ENCODE measurements around the gene ASXL1.

DNA sequence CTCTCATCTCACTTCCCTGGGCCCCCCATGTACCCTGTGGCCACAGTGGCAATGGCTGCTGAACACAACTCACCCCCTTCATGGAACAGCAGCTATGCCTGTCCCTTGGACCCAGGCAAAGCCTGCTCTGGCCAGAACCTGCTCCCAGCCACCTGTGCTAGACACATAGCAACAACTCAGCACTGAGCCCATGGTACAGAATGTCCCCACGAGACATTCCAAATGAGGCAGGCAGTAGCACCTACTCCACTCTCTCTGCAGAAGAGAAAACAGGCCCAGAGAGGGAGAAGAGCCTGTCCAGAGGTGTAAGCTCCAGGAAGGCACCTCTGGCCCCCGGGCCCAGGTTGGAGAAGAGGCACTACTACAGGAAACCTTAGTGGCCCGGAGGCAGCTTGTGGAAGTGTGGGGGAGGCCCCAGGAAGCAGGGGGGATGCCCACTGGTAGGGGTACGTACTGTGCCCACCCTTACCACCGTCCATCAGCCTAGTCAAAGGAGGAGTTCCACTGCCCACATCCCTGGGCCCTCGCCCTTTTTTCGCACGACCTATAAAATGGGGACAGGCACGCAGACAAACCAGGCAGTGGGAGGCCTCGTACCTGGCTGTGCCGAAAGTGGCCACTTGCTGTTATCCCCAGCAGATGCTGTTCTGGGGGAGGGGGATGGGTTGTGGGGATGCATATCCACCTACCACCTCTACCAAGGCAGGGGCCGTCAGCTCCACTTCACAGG lies 97.2 kb downstream of the ASXL1 start:
- TF ChIP-seq, protein P1, sequence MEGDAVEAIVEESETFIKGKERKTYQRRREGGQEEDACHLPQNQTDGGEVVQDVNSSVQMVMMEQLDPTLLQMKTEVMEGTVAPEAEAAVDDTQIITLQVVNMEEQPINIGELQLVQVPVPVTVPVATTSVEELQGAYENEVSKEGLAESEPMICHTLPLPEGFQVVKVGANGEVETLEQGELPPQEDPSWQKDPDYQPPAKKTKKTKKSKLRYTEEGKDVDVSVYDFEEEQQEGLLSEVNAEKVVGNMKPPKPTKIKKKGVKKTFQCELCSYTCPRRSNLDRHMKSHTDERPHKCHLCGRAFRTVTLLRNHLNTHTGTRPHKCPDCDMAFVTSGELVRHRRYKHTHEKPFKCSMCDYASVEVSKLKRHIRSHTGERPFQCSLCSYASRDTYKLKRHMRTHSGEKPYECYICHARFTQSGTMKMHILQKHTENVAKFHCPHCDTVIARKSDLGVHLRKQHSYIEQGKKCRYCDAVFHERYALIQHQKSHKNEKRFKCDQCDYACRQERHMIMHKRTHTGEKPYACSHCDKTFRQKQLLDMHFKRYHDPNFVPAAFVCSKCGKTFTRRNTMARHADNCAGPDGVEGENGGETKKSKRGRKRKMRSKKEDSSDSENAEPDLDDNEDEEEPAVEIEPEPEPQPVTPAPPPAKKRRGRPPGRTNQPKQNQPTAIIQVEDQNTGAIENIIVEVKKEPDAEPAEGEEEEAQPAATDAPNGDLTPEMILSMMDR (IDR thresholded peaks at IDR 0.05) = no peak
- TF ChIP-seq NR2C2 (CRISPR knock-in tag; IDR thresholded peaks at IDR 0.05) (no peak), NFYB (CRISPR knock-in tag; conservative IDR thresholded peaks at IDR 0.05; ENCODE audit: low read depth) (no peak), ZNF232 (CRISPR knock-in tag; IDR thresholded peaks at IDR 0.05) (no peak), ZNF121 (CRISPR knock-in tag; IDR thresholded peaks at IDR 0.05) (no peak), TP53 (CRISPR knock-in tag; IDR thresholded peaks at IDR 0.05) (no peak), SP1 (CRISPR knock-in tag; conservative IDR thresholded peaks at IDR 0.05) (no peak), CREB1 (CRISPR knock-in tag; IDR thresholded peaks at IDR 0.05) (no peak), EMX1 (CRISPR knock-in tag; IDR thresholded peaks at IDR 0.05) (no peak), GTF2I (CRISPR knock-in tag; conservative IDR thresholded peaks at IDR 0.05) (no peak)
- TF ChIP-seq, protein P2, sequence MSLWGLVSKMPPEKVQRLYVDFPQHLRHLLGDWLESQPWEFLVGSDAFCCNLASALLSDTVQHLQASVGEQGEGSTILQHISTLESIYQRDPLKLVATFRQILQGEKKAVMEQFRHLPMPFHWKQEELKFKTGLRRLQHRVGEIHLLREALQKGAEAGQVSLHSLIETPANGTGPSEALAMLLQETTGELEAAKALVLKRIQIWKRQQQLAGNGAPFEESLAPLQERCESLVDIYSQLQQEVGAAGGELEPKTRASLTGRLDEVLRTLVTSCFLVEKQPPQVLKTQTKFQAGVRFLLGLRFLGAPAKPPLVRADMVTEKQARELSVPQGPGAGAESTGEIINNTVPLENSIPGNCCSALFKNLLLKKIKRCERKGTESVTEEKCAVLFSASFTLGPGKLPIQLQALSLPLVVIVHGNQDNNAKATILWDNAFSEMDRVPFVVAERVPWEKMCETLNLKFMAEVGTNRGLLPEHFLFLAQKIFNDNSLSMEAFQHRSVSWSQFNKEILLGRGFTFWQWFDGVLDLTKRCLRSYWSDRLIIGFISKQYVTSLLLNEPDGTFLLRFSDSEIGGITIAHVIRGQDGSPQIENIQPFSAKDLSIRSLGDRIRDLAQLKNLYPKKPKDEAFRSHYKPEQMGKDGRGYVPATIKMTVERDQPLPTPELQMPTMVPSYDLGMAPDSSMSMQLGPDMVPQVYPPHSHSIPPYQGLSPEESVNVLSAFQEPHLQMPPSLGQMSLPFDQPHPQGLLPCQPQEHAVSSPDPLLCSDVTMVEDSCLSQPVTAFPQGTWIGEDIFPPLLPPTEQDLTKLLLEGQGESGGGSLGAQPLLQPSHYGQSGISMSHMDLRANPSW (CRISPR knock-in tag; conservative IDR thresholded peaks at IDR 0.05; ENCODE audit: low read depth) = no peak
- TF ChIP-seq, protein P3, sequence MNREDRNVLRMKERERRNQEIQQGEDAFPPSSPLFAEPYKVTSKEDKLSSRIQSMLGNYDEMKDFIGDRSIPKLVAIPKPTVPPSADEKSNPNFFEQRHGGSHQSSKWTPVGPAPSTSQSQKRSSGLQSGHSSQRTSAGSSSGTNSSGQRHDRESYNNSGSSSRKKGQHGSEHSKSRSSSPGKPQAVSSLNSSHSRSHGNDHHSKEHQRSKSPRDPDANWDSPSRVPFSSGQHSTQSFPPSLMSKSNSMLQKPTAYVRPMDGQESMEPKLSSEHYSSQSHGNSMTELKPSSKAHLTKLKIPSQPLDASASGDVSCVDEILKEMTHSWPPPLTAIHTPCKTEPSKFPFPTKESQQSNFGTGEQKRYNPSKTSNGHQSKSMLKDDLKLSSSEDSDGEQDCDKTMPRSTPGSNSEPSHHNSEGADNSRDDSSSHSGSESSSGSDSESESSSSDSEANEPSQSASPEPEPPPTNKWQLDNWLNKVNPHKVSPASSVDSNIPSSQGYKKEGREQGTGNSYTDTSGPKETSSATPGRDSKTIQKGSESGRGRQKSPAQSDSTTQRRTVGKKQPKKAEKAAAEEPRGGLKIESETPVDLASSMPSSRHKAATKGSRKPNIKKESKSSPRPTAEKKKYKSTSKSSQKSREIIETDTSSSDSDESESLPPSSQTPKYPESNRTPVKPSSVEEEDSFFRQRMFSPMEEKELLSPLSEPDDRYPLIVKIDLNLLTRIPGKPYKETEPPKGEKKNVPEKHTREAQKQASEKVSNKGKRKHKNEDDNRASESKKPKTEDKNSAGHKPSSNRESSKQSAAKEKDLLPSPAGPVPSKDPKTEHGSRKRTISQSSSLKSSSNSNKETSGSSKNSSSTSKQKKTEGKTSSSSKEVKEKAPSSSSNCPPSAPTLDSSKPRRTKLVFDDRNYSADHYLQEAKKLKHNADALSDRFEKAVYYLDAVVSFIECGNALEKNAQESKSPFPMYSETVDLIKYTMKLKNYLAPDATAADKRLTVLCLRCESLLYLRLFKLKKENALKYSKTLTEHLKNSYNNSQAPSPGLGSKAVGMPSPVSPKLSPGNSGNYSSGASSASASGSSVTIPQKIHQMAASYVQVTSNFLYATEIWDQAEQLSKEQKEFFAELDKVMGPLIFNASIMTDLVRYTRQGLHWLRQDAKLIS (CRISPR knock-in tag; IDR thresholded peaks at IDR 0.05; ENCODE audit: borderline replicate concordance) = no peak
- TF ChIP-seq, protein P4, sequence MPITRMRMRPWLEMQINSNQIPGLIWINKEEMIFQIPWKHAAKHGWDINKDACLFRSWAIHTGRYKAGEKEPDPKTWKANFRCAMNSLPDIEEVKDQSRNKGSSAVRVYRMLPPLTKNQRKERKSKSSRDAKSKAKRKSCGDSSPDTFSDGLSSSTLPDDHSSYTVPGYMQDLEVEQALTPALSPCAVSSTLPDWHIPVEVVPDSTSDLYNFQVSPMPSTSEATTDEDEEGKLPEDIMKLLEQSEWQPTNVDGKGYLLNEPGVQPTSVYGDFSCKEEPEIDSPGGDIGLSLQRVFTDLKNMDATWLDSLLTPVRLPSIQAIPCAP (CRISPR knock-in tag; IDR thresholded peaks at IDR 0.05) = no peak
- TF ChIP-seq, protein P5, sequence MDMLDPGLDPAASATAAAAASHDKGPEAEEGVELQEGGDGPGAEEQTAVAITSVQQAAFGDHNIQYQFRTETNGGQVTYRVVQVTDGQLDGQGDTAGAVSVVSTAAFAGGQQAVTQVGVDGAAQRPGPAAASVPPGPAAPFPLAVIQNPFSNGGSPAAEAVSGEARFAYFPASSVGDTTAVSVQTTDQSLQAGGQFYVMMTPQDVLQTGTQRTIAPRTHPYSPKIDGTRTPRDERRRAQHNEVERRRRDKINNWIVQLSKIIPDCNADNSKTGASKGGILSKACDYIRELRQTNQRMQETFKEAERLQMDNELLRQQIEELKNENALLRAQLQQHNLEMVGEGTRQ (CRISPR knock-in tag; IDR thresholded peaks at IDR 0.05) = no peak
